ENCODE measurements around the gene SPEF2. TPM values are rescaled to one million over a fixed set of nuclear protein-coding genes. Genes with fewer than 3 reads are reported as not detected.

The SPEF2 gene
- total and polyA plus RNA-seq, 3 experiments from 2014 or later, result 5.3 to 6.8 (median 5.5) TPM

GRCh38 chr5:35821513-35821912 is 203.8 kb downstream of the SPEF2 start:
- H3K27me3 Mint-ChIP-seq, result no peaks in the 10 kb centered on the region
- peaks cover 0 to 11% (median 7%) of the 10 kb centered on the region in 3 donors for H3K36me3 Mint-ChIP-seq
- H3K27me3 ChIP-seq (ENCODE audit: insufficient read depth, low read length, poor library complexity, severe bottlenecking), result no peaks in the 10 kb centered on the region
- peak overlapping the region; percentile 83 to 99 (median 93) for H3K27ac Mint-ChIP-seq
- POLR2A ChIA-PET, result interaction anchor here (1.2 to 6.5 kb wide), 8 partner anchors 8 to 63 kb away, joined by 3 to 125 read pairs (median 14); partner anchors contain the start of gene IL7R
- DNase-seq, result no peak
- H3K9me3 Mint-ChIP-seq, result no peaks in the 10 kb centered on the region
- H3K4me3 ChIP-seq (ENCODE audit: low read length), result peak overlapping the region; percentile 11
- no peaks in the 10 kb centered on the region for H3K9me3 ChIP-seq (ENCODE audit: low read length)
- H3K4me3 Mint-ChIP-seq, result peak overlapping the region in 6 of 7 donors; percentile 62 to 83 (median 73)
- H3K4me1 ChIP-seq (ENCODE audit: insufficient read depth, low read length), result peaks cover 97% of the 10 kb centered on the region
- CTCF ChIA-PET, result interaction anchor here (0.7 to 10.3 kb wide), 11 partner anchors 9 to 104 kb away, joined by 3 to 165 read pairs (median 5); partner anchors contain the start of gene IL7R
- no peak overlapping the region for H3K27ac ChIP-seq (ENCODE audit: low read depth, low read length)
- peaks cover 0 to 81% (median 79%) of the 10 kb centered on the region in 3 donors for H3K4me1 Mint-ChIP-seq
- H3K36me3 ChIP-seq (ENCODE audit: insufficient read depth, low read length), result no peaks in the 10 kb centered on the region

GRCh38 chr5:35822511-35822910 is 204.8 kb downstream of the SPEF2 start:
- ChIA-PET CTCF (interaction anchor here (0.7 to 10.3 kb wide), 18 partner anchors 8 to 173 kb away, joined by 3 to 165 read pairs (median 4); partner anchors contain the start of gene IL7R), POLR2A (interaction anchor here (0.7 to 6.5 kb wide), 15 partner anchors 9 to 205 kb away, joined by 3 to 125 read pairs (median 5); partner anchors contain the start of genes IL7R and SPEF2)
- Histone ChIP-seq H3K4me3 (ENCODE audit: low read length) (peak overlapping the region; percentile 11), H3K9me3 (ENCODE audit: low read length) (no peaks in the 10 kb centered on the region), H3K36me3 (ENCODE audit: insufficient read depth, low read length) (no peaks in the 10 kb centered on the region), H3K27ac (ENCODE audit: low read depth, low read length) (no peak overlapping the region), H3K4me1 (ENCODE audit: insufficient read depth, low read length) (peaks cover 97% of the 10 kb centered on the region), H3K27me3 (ENCODE audit: insufficient read depth, low read length, poor library complexity, severe bottlenecking) (no peaks in the 10 kb centered on the region)
- Mint-ChIP-seq H3K4me1 (peaks cover 0 to 91% (median 89%) of the 10 kb centered on the region in 3 donors), H3K27ac (peak overlapping the region; percentile 83 to 99 (median 93)), H3K9me3 (no peaks in the 10 kb centered on the region), H3K27me3 (no peaks in the 10 kb centered on the region), H3K4me3 (peak overlapping the region; percentile 59 to 83 (median 74)), H3K36me3 (peaks cover 0 to 12% (median 7%) of the 10 kb centered on the region in 3 donors)
- peak in 4 of 5 donors; percentile 8 to 80 (median 65) for DNase-seq

GRCh38 chr5:35823347-35824098 is 205.9 kb downstream of the SPEF2 start:
- DNase-seq, result no peak
- H3K9me3 ChIP-seq (ENCODE audit: low read length), result no peaks in the 10 kb centered on the region
- POLR2A ChIA-PET, result interaction anchor here (0.6 to 6.5 kb wide), 12 partner anchors 8 to 169 kb away, joined by 3 to 125 read pairs (median 10); partner anchors contain the start of gene IL7R
- H3K4me3 ChIP-seq (ENCODE audit: low read length), result no peak overlapping the region
- peak overlapping the region; percentile 88 to 97 (median 93) for H3K27ac Mint-ChIP-seq
- no peaks in the 10 kb centered on the region for H3K9me3 Mint-ChIP-seq
- H3K27me3 Mint-ChIP-seq, result no peaks in the 10 kb centered on the region
- peak overlapping the region; percentile 59 to 79 (median 72) for H3K4me3 Mint-ChIP-seq
- peaks cover 96% of the 10 kb centered on the region for H3K4me1 ChIP-seq (ENCODE audit: insufficient read depth, low read length)
- no peaks in the 10 kb centered on the region for H3K36me3 ChIP-seq (ENCODE audit: insufficient read depth, low read length)
- no peaks in the 10 kb centered on the region for H3K27me3 ChIP-seq (ENCODE audit: insufficient read depth, low read length, poor library complexity, severe bottlenecking)
- H3K27ac ChIP-seq (ENCODE audit: low read depth, low read length), result no peak overlapping the region
- H3K36me3 Mint-ChIP-seq, result peaks cover 0 to 12% (median 7%) of the 10 kb centered on the region in 3 donors
- H3K4me1 Mint-ChIP-seq, result peaks cover 0 to 100% (median 98%) of the 10 kb centered on the region in 3 donors
- CTCF ChIA-PET, result interaction anchor here (0.9 to 10.3 kb wide), 11 partner anchors 9 to 174 kb away, joined by 3 to 165 read pairs (median 4); partner anchors contain the start of gene IL7R

- peaks cover 0 to 97% (median 90%) of the 10 kb centered on the region in 3 donors for H3K4me1 Mint-ChIP-seq
- DNase-seq, result no peak
- peak overlapping the region in 6 of 7 donors; percentile 10 to 74 (median 59) for H3K4me3 Mint-ChIP-seq
- Histone ChIP-seq H3K4me3 (ENCODE audit: low read length) (no peak overlapping the region), H3K27me3 (ENCODE audit: insufficient read depth, low read length, poor library complexity, severe bottlenecking) (no peaks in the 10 kb centered on the region), H3K27ac (ENCODE audit: low read depth, low read length) (no peak overlapping the region), H3K9me3 (ENCODE audit: low read length) (no peaks in the 10 kb centered on the region), H3K36me3 (ENCODE audit: insufficient read depth, low read length) (no peaks in the 10 kb centered on the region), H3K4me1 (ENCODE audit: insufficient read depth, low read length) (peaks cover 76% of the 10 kb centered on the region)
- H3K9me3 Mint-ChIP-seq, result no peaks in the 10 kb centered on the region
- no peaks in the 10 kb centered on the region for H3K27me3 Mint-ChIP-seq
- CTCF ChIA-PET, result interaction anchor here (1.2 to 10.3 kb wide), 3 partner anchors 13 to 50 kb away, joined by 4 to 165 read pairs (median 6); partner anchors contain the start of gene IL7R
- peaks cover 0 to 8% (median 2%) of the 10 kb centered on the region in 3 donors for H3K36me3 Mint-ChIP-seq
- POLR2A ChIA-PET, result no interaction called here
- peak overlapping the region; percentile 56 to 97 (median 93) for H3K27ac Mint-ChIP-seq
Measured at GRCh38 chr5:35826056-35826455, 208.4 kb downstream of the SPEF2 start.

GRCh38 chr5:35826554-35826953 is 208.9 kb downstream of the SPEF2 start:
- CTCF ChIA-PET, result interaction anchor here (1.0 to 1.4 kb wide), 3 partner anchors 10 to 47 kb away, joined by 3 to 6 read pairs (median 6); no protein-coding TSS in a partner anchor
- H3K4me1 ChIP-seq (ENCODE audit: insufficient read depth, low read length), result peaks cover 76% of the 10 kb centered on the region

GRCh38 chr5:35828082-35828598 is 210.5 kb downstream of the SPEF2 start:
- H3K36me3 ChIP-seq (ENCODE audit: insufficient read depth, low read length), result no peaks in the 10 kb centered on the region
- Mint-ChIP-seq H3K4me3 (peak overlapping the region in 4 of 7 donors; percentile 28 to 38 (median 34)), H3K27ac (peak overlapping the region; percentile 69 to 97 (median 92)), H3K27me3 (no peaks in the 10 kb centered on the region), H3K36me3 (peaks cover 0 to 8% (median 2%) of the 10 kb centered on the region in 3 donors), H3K9me3 (no peaks in the 10 kb centered on the region), H3K4me1 (peaks cover 0 to 97% (median 89%) of the 10 kb centered on the region in 3 donors)
- H3K4me1 ChIP-seq (ENCODE audit: insufficient read depth, low read length), result peaks cover 76% of the 10 kb centered on the region
- no peak overlapping the region for H3K27ac ChIP-seq (ENCODE audit: low read depth, low read length)
- POLR2A ChIA-PET, result interaction anchor here (1.6 kb wide), 1 partner anchor 28 kb away, joined by 4 read pairs; the partner anchor contains the start of gene IL7R
- H3K9me3 ChIP-seq (ENCODE audit: low read length), result no peaks in the 10 kb centered on the region
- no peak for DNase-seq
- H3K27me3 ChIP-seq (ENCODE audit: insufficient read depth, low read length, poor library complexity, severe bottlenecking), result no peaks in the 10 kb centered on the region
- H3K4me3 ChIP-seq (ENCODE audit: low read length), result no peak overlapping the region
- CTCF ChIA-PET, result interaction anchor here (0.9 kb wide), 1 partner anchor 96 kb away, joined by 3 read pairs; no protein-coding TSS in a partner anchor

More at GRCh38 chr5:35826554-35826953, 208.9 kb downstream of the SPEF2 start:
- H3K27me3 Mint-ChIP-seq, result no peaks in the 10 kb centered on the region
- no peaks in the 10 kb centered on the region for H3K9me3 Mint-ChIP-seq
- peaks cover 0 to 97% (median 91%) of the 10 kb centered on the region in 3 donors for H3K4me1 Mint-ChIP-seq
- Histone ChIP-seq H3K9me3 (ENCODE audit: low read length) (no peaks in the 10 kb centered on the region), H3K4me3 (ENCODE audit: low read length) (no peak overlapping the region), H3K27ac (ENCODE audit: low read depth, low read length) (no peak overlapping the region), H3K36me3 (ENCODE audit: insufficient read depth, low read length) (no peaks in the 10 kb centered on the region), H3K27me3 (ENCODE audit: insufficient read depth, low read length, poor library complexity, severe bottlenecking) (no peaks in the 10 kb centered on the region)
- H3K4me3 Mint-ChIP-seq, result peak overlapping the region in 6 of 7 donors; percentile 10 to 74 (median 59)
- H3K27ac Mint-ChIP-seq, result peak overlapping the region; percentile 56 to 97 (median 93)
- POLR2A ChIA-PET, result interaction anchor here (0.9 to 1.6 kb wide), 3 partner anchors 15 to 33 kb away, joined by 3 to 4 read pairs (median 4); partner anchors contain the start of gene IL7R
- H3K36me3 Mint-ChIP-seq, result peaks cover 0 to 8% (median 2%) of the 10 kb centered on the region in 3 donors
- DNase-seq, result no peak

- DNase-seq, result peak in 2 of 5 donors; percentile 77 to 89
- no peak overlapping the region for H3K4me3 ChIP-seq (ENCODE audit: low read length)
Measured at GRCh38 chr5:35830587-35830986, 212.9 kb downstream of the SPEF2 start.

More at GRCh38 chr5:35830587-35830986, 212.9 kb downstream of the SPEF2 start:
- H3K36me3 ChIP-seq (ENCODE audit: insufficient read depth, low read length), result no peaks in the 10 kb centered on the region
- Mint-ChIP-seq H3K4me3 (peak overlapping the region; percentile 24 to 66 (median 51)), H3K27ac (peak overlapping the region; percentile 75 to 99 (median 83)), H3K36me3 (peaks cover 0 to 8% (median 0%) of the 10 kb centered on the region in 3 donors), H3K4me1 (peaks cover 9 to 95% (median 87%) of the 10 kb centered on the region in 3 donors), H3K9me3 (no peaks in the 10 kb centered on the region), H3K27me3 (peaks cover 0 to 2% of the 10 kb centered on the region in 2 donors)
- H3K27ac ChIP-seq (ENCODE audit: low read depth, low read length), result no peak overlapping the region
- no peaks in the 10 kb centered on the region for H3K27me3 ChIP-seq (ENCODE audit: insufficient read depth, low read length, poor library complexity, severe bottlenecking)
- CTCF ChIA-PET, result interaction anchor here (1.0 to 2.1 kb wide), 8 partner anchors 9 to 96 kb away, joined by 3 to 12 read pairs (median 5); partner anchors contain the start of gene IL7R
- POLR2A ChIA-PET, result interaction anchor here (1.0 to 2.3 kb wide), 6 partner anchors 8 to 26 kb away, joined by 3 to 14 read pairs (median 9); partner anchors contain the start of gene IL7R
- H3K4me1 ChIP-seq (ENCODE audit: insufficient read depth, low read length), result peaks cover 76% of the 10 kb centered on the region
- H3K9me3 ChIP-seq (ENCODE audit: low read length), result no peaks in the 10 kb centered on the region
